Measurements from ENCODE around the gene TRIM9.

The TRIM9 gene

GRCh38 chr14:50985859-50986331 lies 109.0 kb downstream of the TRIM9 start:
- TF ChIP-seq, protein P1, sequence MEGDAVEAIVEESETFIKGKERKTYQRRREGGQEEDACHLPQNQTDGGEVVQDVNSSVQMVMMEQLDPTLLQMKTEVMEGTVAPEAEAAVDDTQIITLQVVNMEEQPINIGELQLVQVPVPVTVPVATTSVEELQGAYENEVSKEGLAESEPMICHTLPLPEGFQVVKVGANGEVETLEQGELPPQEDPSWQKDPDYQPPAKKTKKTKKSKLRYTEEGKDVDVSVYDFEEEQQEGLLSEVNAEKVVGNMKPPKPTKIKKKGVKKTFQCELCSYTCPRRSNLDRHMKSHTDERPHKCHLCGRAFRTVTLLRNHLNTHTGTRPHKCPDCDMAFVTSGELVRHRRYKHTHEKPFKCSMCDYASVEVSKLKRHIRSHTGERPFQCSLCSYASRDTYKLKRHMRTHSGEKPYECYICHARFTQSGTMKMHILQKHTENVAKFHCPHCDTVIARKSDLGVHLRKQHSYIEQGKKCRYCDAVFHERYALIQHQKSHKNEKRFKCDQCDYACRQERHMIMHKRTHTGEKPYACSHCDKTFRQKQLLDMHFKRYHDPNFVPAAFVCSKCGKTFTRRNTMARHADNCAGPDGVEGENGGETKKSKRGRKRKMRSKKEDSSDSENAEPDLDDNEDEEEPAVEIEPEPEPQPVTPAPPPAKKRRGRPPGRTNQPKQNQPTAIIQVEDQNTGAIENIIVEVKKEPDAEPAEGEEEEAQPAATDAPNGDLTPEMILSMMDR (IDR thresholded peaks at IDR 0.05; ENCODE audit: insufficient read depth, low read depth, low read length, missing control alignments), result no peak
- no peak for DNase-seq (ENCODE audit: low read depth)
- H3K4me3 ChIP-seq (ENCODE audit: low read length), result no peak overlapping the region

GRCh38 chr14:50985124-50985858 lies 109.6 kb downstream of the TRIM9 start:
- H3K4me3 ChIP-seq (ENCODE audit: low read length), result no peak overlapping the region
- TF ChIP-seq, protein P1 (IDR thresholded peaks at IDR 0.05; ENCODE audit: insufficient read depth, low read depth, low read length, missing control alignments), result no peak
- DNase-seq (ENCODE audit: low read depth), result peak; percentile 7

- TF ChIP-seq, protein P1 (IDR thresholded peaks at IDR 0.05; ENCODE audit: insufficient read depth, low read depth, low read length, missing control alignments), result no peak
- no peak overlapping the region for H3K4me3 ChIP-seq (ENCODE audit: low read length)
- no peak for DNase-seq (ENCODE audit: low read depth)
Observed at GRCh38 chr14:50984036-50984710, 110.7 kb downstream of the TRIM9 start.

GRCh38 chr14:50979941-50980850 lies 114.7 kb downstream of the TRIM9 start:
- no peak overlapping the region for H3K4me3 ChIP-seq (ENCODE audit: low read length)
- DNase-seq (ENCODE audit: low read depth), result no peak
- TF ChIP-seq, protein P1 (IDR thresholded peaks at IDR 0.05; ENCODE audit: insufficient read depth, low read depth, low read length, missing control alignments), result no peak

DNA sequence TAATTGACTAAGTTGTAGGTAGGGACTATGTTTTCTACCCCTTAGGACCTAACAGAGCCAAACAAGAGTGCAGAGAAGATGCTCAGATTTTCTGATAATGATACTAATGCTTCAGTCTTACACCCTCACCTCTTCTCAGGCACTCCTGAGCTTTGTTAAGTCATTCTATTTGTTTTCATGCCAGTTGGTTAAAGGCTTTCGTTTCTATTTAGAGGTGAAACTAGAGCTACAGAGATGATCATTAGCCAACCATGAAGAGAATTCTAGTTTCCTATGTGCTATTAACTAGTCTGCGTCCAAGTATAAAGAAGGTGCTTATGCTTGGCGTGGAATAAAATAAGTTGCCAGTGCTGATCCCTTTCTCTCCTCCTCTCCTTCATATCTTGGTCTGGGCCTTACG lies 116.0 kb downstream of the TRIM9 start:
- DNase-seq (ENCODE audit: low read depth), result no peak
- TF ChIP-seq, protein P1 (IDR thresholded peaks at IDR 0.05; ENCODE audit: insufficient read depth, low read depth, low read length, missing control alignments), result no peak

GRCh38 chr14:50978529-50978871 lies 116.4 kb downstream of the TRIM9 start:
- no peak overlapping the region for H3K4me3 ChIP-seq (ENCODE audit: low read length)
- DNase-seq (ENCODE audit: low read depth), result no peak
- TF ChIP-seq, protein P1 (IDR thresholded peaks at IDR 0.05; ENCODE audit: insufficient read depth, low read depth, low read length, missing control alignments), result no peak

More for the DNA sequence above, 116.0 kb downstream of the TRIM9 start:
- H3K4me3 ChIP-seq (ENCODE audit: low read length), result no peak overlapping the region
